GM12878 (cell line): Measurements from ENCODE around the gene TLR1. TPM values are rescaled to one million over a fixed set of nuclear protein-coding genes. Genes with fewer than 3 reads are reported as not detected.
A peak's percentile ranks its signal among the peaks of the same experiment; 100 is the strongest.

Source experiments
- ATAC-seq: fragments of 200-7000 bp; cut with Tn5 transposase; 3 replicates; pipeline ENCODE4 v1.9.1; 2020; ENCODE audit warnings: mild to moderate bottlenecking, moderate library complexity
- BruUV-seq: library from RNA; stranded (reverse); fragments of 400-500 nt; replicated peaks from 2 replicates; lab custom pipeline; 2021; lab: Mats Ljungman, UMichigan
- CTCF ChIA-PET: fragments of 300-600 bp; sonication (Branson Sonifier 250); formaldehyde crosslinking; extraction: SDS; loops from one replicate; lab custom pipeline; 2021; ENCODE audit warnings: inconsistent platforms; lab: Yijun Ruan, JAX
- POLR2A ChIA-PET: fragments of 350-600 bp; formaldehyde crosslinking; extraction: SDS; loops from one replicate; lab custom pipeline; 2021; ENCODE audit warnings: inconsistent platforms; lab: Charles Lee
- RAD21 ChIA-PET: fragments of 300-600 bp; sonication (Branson Sonifier 250); formaldehyde crosslinking; loops from one replicate; lab custom pipeline; 2023; ENCODE audit warnings: antibody characterized with exemption; ENCODE audit not compliant: unreplicated experiment; lab: Charles Lee
- SMC1A ChIA-PET: fragments of 300-600 bp; sonication (Branson Sonifier 250); formaldehyde crosslinking; loops from one replicate; lab custom pipeline; 2023; ENCODE audit not compliant: unreplicated experiment, uncharacterized antibody; lab: Charles Lee
- DNase-seq: peaks from one replicate; pipeline ENCODE4 v3.0.0-alpha.2; 2011; ENCODE audit warnings: low read depth, low spot score
- FAIRE-seq: peaks from 3 replicates; lab custom pipeline; 2011; peaks lifted over from hg19 to GRCh38; lab: Jason Lieb, UNC
- H2AFZ ChIP-seq: 2 replicates; pipeline ENCODE4 v1.6.0; 2011; ENCODE audit warnings: low read depth, low read length, control low read depth; ENCODE audit not compliant: control insufficient read depth
- H3K27ac ChIP-seq: 2 replicates; pipeline ENCODE4 v1.5.1; 2011; ENCODE audit warnings: control low read depth; ENCODE audit not compliant: control insufficient read depth, insufficient read depth
- H3K27me3 ChIP-seq, 2 experiments: replicated peaks in 1 of 2; 2 replicates each; pipeline versions ENCODE4 v1.6.0 to v1.6.1; 2011; ENCODE audit warnings: low read length in 1 of 2; ENCODE audit not compliant: control insufficient read depth in 2 of 2, insufficient read depth in 2 of 2
- H3K36me3 ChIP-seq, 2 experiments: 2 replicates each; pipeline ENCODE4 v1.5.1; 2011; ENCODE audit warnings: low read length in 1 of 2; ENCODE audit not compliant: control insufficient read depth in 2 of 2, insufficient read depth in 2 of 2
- H3K4me1 ChIP-seq: 2 replicates; pipeline ENCODE4 v1.6.1; 2011; ENCODE audit warnings: mild to moderate bottlenecking, low read length, moderate library complexity, mixed read lengths; ENCODE audit not compliant: control insufficient read depth, insufficient read depth
- H3K4me2 ChIP-seq: 2 replicates; pipeline ENCODE4 v1.6.0; 2011; ENCODE audit warnings: control low read depth; ENCODE audit not compliant: control insufficient read depth, insufficient read depth
- H3K4me3 ChIP-seq: fragments of 200-600 bp; sonication (generic); 2 replicates; pipeline ENCODE4 v1.5.1; 2016
- H3K79me2 ChIP-seq: 2 replicates; pipeline ENCODE4 v1.6.0; 2011; ENCODE audit warnings: low read length; ENCODE audit not compliant: control insufficient read depth, insufficient read depth
- H3K9ac ChIP-seq: 2 replicates; pipeline ENCODE4 v1.8.0; 2011; ENCODE audit warnings: low read length, control low read depth, mixed read lengths; ENCODE audit not compliant: control insufficient read depth, insufficient read depth
- H3K9me3 ChIP-seq: replicated peaks from 3 replicates; pipeline ENCODE4 v1.5.1; 2011; ENCODE audit warnings: mild to moderate bottlenecking, low read length; ENCODE audit not compliant: control insufficient read depth, insufficient read depth
- H4K20me1 ChIP-seq: 2 replicates; pipeline ENCODE4 v1.6.0; 2011; ENCODE audit not compliant: control insufficient read depth, insufficient read depth
- JUNB ChIP-seq: IDR thresholded peaks from 2 replicates; pipeline ENCODE4 v1.6.1; 2016; ENCODE audit warnings: antibody characterized with exemption, mild to moderate bottlenecking
- JUND ChIP-seq: IDR thresholded peaks from 2 replicates; pipeline ENCODE4 v1.6.1; 2012; ENCODE audit warnings: low read depth, mild to moderate bottlenecking, low read length, improper control_type of control experiment, moderate library complexity
- NR2C1 ChIP-seq: fragments of 450-650 bp; IDR thresholded peaks from 2 replicates; pipeline ENCODE4 v1.6.1; 2017; ENCODE audit warnings: antibody characterized with exemption, mild to moderate bottlenecking, moderate library complexity
- NRF1 ChIP-seq: conservative IDR thresholded peaks from 2 replicates; pipeline ENCODE4 v1.6.1; 2011; ENCODE audit warnings: mild to moderate bottlenecking, low read depth, low read length, improper control_type of control experiment
- POLR2AphosphoS5 ChIP-seq: IDR thresholded peaks from 2 replicates; pipeline ENCODE4 v1.6.1; 2011; ENCODE audit warnings: mild to moderate bottlenecking, low read length, inconsistent platforms
- SREBF2 ChIP-seq: IDR thresholded peaks from 2 replicates; pipeline ENCODE4 v1.6.1; 2012; ENCODE audit warnings: mild to moderate bottlenecking, low read length
- YBX1 ChIP-seq: fragments of 450-650 bp; IDR thresholded peaks from 2 replicates; pipeline ENCODE4 v1.6.1; 2016; ENCODE audit warnings: antibody characterized with exemption
- WGBS: methylation state at CpG from one replicate; pipeline ENCODE4 v1.1.6; 2016; ENCODE audit warnings: low lambda C conversion rate; ENCODE audit not compliant: insufficient replicate concordance, insufficient coverage; ENCODE audit errors: missing lambda C conversion rate; 5-methylcytosine and 5-hydroxymethylcytosine counted together
- in situ Hi-C: fragments of 300-500 bp; cut with MboI; formaldehyde crosslinking; loops from 9 replicates; pipeline ENCODE4 v1.14.3; 2018; ENCODE audit warnings: mixed read lengths
- intact Hi-C: fragments of 100-400 bp; cut with micrococcal nuclease; formaldehyde crosslinking; loops from one replicate; pipeline ENCODE4 v1.14.2; 2022; ENCODE audit not compliant: unreplicated experiment
- polyA plus RNA-seq, 11 experiments: library from polyadenylated mRNA; depleted of rRNA in 4 of 11; unstranded in 6 of 11; stranded (reverse) in 5 of 11; fragments of >200 nt; fragmentation: Nextera tagmentation in 4 of 11; fragmentation: Illumina TruSeq in 1 of 11; extraction: Ambion mirVana in 4 of 11; extraction: Trizol in 1 of 11; gene quantifications; 1 replicate in 1 of 11; 2 replicates in 10 of 11; pipeline versions ENCODE4 v1.2.1 to v1.2.3, GENCODE V29; 2011 to 2016; ENCODE audit warnings: inconsistent platforms in 2 of 11, missing spikeins in 2 of 11, low read depth in 1 of 11
- total RNA-seq, 4 experiments: library from RNA; depleted of rRNA in 3 of 4; stranded (reverse); fragments of >200 nt in 3 of 4; fragmentation: Illumina TruSeq in 1 of 4; extraction: Trizol in 1 of 4; gene quantifications; 2 replicates each; pipeline versions ENCODE4 v1.2.1 to v1.2.3, GENCODE V29; 2013 to 2021

TLR1 gene
- total and polyA plus RNA-seq, 10 of the 15 experiments (the other 5 are each of a cell fraction or from before 2014, with no cell fraction given), result 9.3 to 57.1 (median 20.4) TPM

DNA sequence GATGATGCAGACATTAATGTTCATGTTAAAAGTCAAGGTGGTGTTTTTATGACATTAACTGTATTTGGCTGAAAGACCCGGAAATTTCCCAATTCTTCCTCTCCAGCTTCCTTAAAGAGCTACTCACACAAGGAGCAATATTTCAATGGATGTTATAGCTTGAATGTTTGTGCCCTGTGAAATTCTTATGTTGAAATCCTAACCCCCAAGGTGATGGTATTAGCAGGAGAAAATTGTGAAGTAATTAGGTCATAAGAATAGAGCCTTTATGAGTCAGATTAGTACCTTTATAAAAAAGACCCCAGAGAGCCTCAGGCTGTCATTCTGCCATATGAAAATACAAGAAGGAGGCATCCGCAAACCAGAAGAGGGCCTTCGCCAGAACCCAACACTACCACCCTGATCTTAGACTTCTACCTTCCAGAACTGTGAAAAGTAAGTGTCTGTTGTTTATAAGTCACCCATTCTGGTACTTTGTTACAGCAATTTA lies 3.6 kb downstream of the TLR1 start:
- peaks cover 4 to 26% of the 10 kb centered on the region in 2 experiments; a peak in 3 of 4 replicates for H3K36me3 ChIP-seq
- intact Hi-C loops, result no loop called here
- POLR2A ChIA-PET, result interaction anchor here (0.5 to 6.8 kb wide), 5 partner anchors 11 to 39 kb away, joined by 3 to 110 read pairs (median 100); partner anchors contain the start of gene TLR10

DNA sequence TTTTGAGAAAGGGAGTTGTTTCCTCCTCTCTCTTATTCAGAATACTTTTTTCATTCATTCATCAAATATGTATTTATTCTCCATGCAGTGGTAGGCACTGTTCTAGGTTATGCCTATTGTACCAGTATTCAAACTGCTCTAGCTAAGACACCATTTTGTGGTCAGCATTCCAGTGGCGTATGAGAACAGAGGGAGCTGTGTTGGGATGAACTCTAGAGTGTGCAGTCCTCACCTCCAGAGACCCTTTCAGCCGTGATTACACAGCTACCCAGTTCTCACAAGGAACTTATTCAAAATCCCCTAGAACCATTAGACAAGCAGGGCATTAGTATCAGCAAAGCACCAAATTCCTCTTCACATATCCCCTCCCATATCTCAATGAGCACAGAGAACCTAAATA lies 4.2 kb downstream of the TLR1 start:
- Histone ChIP-seq H3K9me3 (peaks cover 65% of the 10 kb centered on the region), H3K4me2 (no peak overlapping the region), H3K9ac (no peak overlapping the region), H3K79me2 (peaks cover 29% of the 10 kb centered on the region), H2AFZ (no peak overlapping the region), H4K20me1 (no peaks in the 10 kb centered on the region), H3K36me3 (peaks cover 4 to 31% of the 10 kb centered on the region in 2 experiments; a peak in 3 of 4 replicates), H3K27me3 (no peaks in the 10 kb centered on the region), H3K4me1 (peaks cover 15% of the 10 kb centered on the region), H3K27ac (no peak overlapping the region), H3K4me3 (no peak overlapping the region)
- ChIA-PET SMC1A (interaction anchor here (1.2 to 13.9 kb wide), 5 partner anchors 8 to 60 kb away, joined by 3 to 278 read pairs (median 107); partner anchors contain the start of gene TLR10), POLR2A (interaction anchor here (1.7 to 6.8 kb wide), 4 partner anchors 10 to 38 kb away, joined by 9 to 110 read pairs (median 104); partner anchors contain the start of gene TLR10), CTCF (interaction anchor here (7.0 kb wide), 1 partner anchor 17 kb away, joined by 175 read pairs; the partner anchor contains the start of gene TLR10), RAD21 (interaction anchor here (0.5 to 6.7 kb wide), 3 partner anchors 19 to 63 kb away, joined by 3 to 199 read pairs (median 10); partner anchors contain the start of gene TLR10)
- FAIRE-seq (no peak), ATAC-seq (no peak), DNase-seq (no peak)
- intact Hi-C loops, result no loop called here
- no peak for TF ChIP-seq JUND
- no peak for TF ChIP-seq NRF1
- TF ChIP-seq POLR2AphosphoS5, result peak; percentile 49; the same call in 1 of the 2 replicates
- 98% methylated on average over 2 of the region's 2 CpGs for WGBS
- in situ Hi-C loops, result loop anchor here (25.0 kb wide), 1 partner anchor 1387 kb away; the partner anchor contains the start of gene RHOH
- no TSS peak for BruUV-seq

More for the DNA sequence above, 3.6 kb downstream of the TLR1 start:
- Histone ChIP-seq H3K4me2 (no peak overlapping the region), H3K79me2 (peaks cover 29% of the 10 kb centered on the region), H3K9me3 (peaks cover 58% of the 10 kb centered on the region), H3K4me3 (no peak overlapping the region), H4K20me1 (no peaks in the 10 kb centered on the region), H3K9ac (no peak overlapping the region), H3K4me1 (peaks cover 18% of the 10 kb centered on the region), H2AFZ (no peak overlapping the region), H3K27me3 (no peaks in the 10 kb centered on the region), H3K27ac (0 out of 2 replicates have a peak overlapping the region, but pooled peaks have one; percentile 15)
- 99% methylated on average over 3 of the region's 3 CpGs for WGBS
- SMC1A ChIA-PET, result interaction anchor here (1.2 to 13.9 kb wide), 5 partner anchors 9 to 59 kb away, joined by 3 to 278 read pairs (median 107); partner anchors contain the start of gene TLR10
- TF ChIP-seq SREBF2 (no peak), NR2C1 (no peak), YBX1 (no peak), JUNB (peak; percentile 48)
- BruUV-seq, result no TSS peak
- no peak for FAIRE-seq
- ATAC-seq, result no peak
- in situ Hi-C loops, result loop anchor here (25.0 kb wide), 1 partner anchor 1386 kb away; the partner anchor contains the start of gene RHOH
- CTCF ChIA-PET, result interaction anchor here (7.0 kb wide), 1 partner anchor 18 kb away, joined by 175 read pairs; the partner anchor contains the start of gene TLR10
- RAD21 ChIA-PET, result interaction anchor here (0.5 to 6.7 kb wide), 3 partner anchors 20 to 62 kb away, joined by 3 to 199 read pairs (median 10); partner anchors contain the start of gene TLR10
- DNase-seq, result no peak
